HG02588 (cell line): ENCODE measurements around the gene ARHGEF2.
A peak's percentile ranks its signal among the peaks of the same experiment; 100 is the strongest.
"Not testable (repeated sequence)": the region's sequence is repeated elsewhere in the genome, so short reads cannot be mapped to it uniquely, and the experiment has no call there.

Experiments used
- ATAC-seq: cut with Tn5 transposase; IDR thresholded peaks from one replicate; pipeline ENCODE4 v1.9.1; 2021; ENCODE audit warnings: mild to moderate bottlenecking, moderate library complexity; ENCODE audit not compliant: unreplicated experiment

ARHGEF2 gene

DNA sequence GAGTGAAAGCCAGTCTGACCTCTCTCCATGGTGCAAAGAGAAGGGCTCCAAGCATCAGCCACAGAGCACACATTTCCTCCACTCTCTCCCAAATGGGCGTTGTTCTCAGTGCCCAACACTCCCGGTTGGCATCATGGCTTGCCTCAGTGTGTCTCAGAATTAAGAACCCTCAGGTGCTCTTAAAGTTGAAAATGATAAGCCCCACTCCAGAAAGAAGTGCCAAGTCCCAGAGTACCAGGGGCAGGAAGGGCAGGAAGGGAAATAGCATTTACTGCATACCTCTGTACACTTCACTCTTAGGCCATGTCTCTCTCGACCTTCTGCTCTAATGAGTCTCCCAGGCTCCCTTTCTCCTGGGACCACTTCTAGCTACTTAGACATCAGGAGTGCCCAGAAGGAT, 15.2 kb upstream of the ARHGEF2 start:
- ATAC-seq = no peak

- ATAC-seq = no peak
Observed at GRCh38 chr1:155990005-155990739, 11.8 kb upstream of the ARHGEF2 start.

DNA sequence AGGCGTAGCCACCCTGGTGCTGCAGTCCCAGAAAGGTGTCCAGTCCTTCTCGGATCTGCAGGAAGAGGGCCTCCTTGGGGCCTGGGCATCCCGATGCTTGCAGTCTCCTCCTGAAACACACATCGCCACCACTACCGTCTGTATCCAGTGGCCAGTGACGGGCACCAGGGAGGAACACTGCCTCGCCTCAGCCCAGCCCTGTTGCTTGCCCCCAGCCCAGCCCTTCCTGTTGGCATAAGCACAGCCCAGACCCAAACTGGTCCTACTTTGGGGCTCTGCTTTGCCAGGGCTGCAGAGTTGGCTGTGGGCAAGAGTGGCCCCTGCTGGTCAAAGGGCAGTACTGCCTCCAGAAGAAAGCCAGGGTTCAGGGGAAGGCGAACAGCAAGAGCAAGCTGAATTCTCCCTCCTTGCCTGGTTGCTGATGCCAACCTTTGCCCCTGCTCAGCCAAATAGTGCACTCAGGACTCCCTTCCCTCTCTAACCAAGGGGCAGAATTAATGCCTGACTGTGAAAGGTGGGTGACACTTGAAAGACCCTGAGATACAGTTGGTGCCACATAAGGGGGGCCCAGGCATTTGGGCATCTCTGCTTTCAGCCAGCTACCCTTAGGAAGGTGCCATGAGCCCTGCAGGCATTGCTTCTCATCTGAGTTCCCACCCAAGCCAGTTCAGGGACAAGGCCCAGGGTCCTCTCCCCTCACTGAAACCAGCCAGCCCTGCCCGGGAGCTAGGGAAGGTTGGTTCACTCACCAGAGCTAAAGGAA, 11.1 kb upstream of the ARHGEF2 start:
- peak; percentile 63 for ATAC-seq

GRCh38 chr1:155984903-155985645, 6.7 kb upstream of the ARHGEF2 start:
- not testable (repeated sequence) for ATAC-seq

- no peak for ATAC-seq
Observed at GRCh38 chr1:155984341-155984740, 6.0 kb upstream of the ARHGEF2 start.

DNA sequence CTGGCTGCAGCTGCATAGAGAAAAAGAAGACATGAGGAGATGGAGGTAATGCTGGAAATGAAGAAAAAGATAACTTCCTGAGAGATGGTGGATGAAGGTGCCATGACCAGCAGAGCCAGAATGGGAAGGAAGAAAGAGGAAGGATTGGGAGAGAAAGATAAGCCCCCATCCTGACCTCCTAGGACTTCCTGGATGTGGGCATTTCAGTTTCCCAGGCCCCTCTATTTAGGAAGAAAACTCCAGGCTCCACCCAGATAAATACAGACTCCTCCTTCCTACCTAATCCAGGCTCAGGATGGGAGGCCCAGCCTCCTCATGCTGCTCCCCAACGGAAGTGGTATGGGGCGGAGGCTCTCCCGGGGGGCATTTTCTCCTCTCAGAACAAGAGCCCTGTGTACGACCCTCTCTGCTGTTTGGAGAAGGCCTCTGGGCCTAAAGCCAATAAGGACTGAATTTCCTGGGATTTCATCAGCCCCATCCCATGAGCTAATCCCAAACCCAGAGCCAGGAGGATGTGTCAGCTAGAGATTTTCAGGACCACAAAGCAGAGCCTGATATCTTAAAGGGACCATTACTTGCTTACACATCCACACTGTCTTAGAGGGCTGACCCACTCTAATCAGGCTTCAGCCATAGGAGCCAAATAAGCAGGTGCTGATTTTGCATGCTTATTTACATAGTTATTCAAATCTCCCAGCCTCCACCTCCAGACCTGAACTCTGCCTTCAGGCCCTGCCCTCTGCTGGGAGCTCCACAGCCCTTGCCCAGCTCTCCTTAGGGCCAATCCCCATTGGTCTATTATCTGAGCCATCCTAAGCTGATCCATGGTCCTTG, 5.1 kb upstream of the ARHGEF2 start:
- no peak for ATAC-seq

GRCh38 chr1:155982106-155982505, 3.8 kb upstream of the ARHGEF2 start:
- ATAC-seq = no peak

- no peak for ATAC-seq
Observed at GRCh38 chr1:155981266-155982088, 3.1 kb upstream of the ARHGEF2 start.

DNA sequence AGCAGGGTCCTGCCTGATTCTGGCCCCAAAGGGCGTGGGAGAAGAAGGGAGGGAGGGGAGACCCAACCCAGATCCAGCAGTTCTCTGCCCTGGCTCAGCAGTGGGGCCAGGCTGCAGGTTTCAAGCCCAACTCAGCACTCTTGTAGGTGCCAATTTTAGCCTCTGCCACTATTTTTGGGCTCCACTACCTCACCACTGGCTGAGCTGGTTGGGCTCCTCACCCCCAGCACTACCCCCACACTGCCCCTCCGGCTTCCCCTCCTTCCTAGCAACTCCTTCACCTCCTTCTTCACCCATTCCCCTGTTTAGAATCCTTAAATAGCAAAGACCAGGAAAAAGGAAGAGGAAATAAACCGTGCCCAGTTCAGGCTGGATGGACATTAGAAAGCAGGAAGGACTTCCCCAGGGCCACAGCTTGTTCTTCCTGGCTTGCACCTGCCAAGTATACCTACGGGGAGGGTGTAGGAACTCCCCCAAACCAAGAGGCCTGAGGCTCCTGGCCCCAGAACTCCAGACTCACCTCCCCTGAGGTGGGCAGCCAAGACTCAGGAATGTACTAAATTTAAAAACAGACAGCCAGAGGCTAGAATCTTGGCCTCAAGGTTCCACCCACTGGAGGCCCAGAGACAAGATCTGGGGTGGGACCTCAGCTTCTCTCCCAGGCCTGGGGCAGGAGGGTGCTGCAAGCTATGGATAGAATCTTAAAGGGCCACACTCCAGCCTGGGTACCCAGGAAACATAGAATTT, 1.4 kb upstream of the ARHGEF2 start:
- no peak for ATAC-seq

GRCh38 chr1:155978973-155979429, 654 bp upstream of the ARHGEF2 start:
- ATAC-seq = no peak

DNA sequence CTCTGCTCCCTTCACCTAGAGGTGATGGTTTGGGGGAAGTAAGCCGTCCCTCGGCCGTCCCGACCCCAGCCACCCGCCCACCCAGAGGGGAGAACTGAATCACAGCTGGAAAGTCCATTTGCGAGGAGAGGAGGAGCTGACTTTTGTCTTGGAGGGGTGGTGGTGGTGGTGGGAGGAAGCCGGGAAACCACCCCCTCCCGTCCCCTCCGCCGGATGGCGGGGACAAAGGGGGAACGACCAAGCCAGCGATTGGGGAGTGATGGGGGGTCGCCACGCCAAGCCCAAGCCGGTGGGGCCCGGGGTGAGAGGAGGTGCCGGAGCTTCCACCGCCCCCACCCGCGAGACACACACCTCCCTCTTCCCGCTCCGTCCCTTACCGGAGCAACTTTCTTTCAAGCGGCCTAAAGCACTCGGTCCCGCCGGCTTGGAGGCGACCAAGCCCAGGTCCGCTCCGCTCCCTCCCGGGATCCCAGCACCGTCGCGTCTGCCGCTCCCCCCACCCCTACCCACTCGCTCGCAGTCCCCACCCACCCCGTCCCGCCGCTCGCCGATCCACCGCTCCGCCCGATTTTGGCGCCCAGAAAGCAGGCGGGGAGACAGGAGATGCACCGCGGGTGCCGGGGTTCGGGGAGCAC, 540 bp downstream of the ARHGEF2 start:
- ATAC-seq = no peak

- no peak for ATAC-seq
Observed at GRCh38 chr1:155976913-155977689, 1.2 kb downstream of the ARHGEF2 start.

GRCh38 chr1:155976062-155976912, 2.1 kb downstream of the ARHGEF2 start:
- no peak for ATAC-seq

GRCh38 chr1:155975375-155976061, 2.8 kb downstream of the ARHGEF2 start:
- no peak for ATAC-seq

- no peak for ATAC-seq
Observed at GRCh38 chr1:155974208-155975115, 3.9 kb downstream of the ARHGEF2 start.
